HEK293 (cell line): ENCODE results near the gene GLT8D2.

Experiments
- MZF1 ChIP-seq: fragments of 450-650 bp; formaldehyde crosslinking; IDR thresholded peaks from 2 replicates; pipeline ENCODE4 v1.5.1; 2017; ENCODE audit warnings: missing biosample characterization, missing genetic modification characterization, borderline replicate concordance
- REST ChIP-seq: fragments of 450-650 bp; formaldehyde crosslinking; IDR thresholded peaks from 2 replicates; pipeline ENCODE4 v1.5.1; 2016; ENCODE audit warnings: missing biosample characterization, missing genetic modification characterization
- YY1 ChIP-seq: fragments of 450-650 bp; formaldehyde crosslinking; IDR thresholded peaks from 2 replicates; pipeline ENCODE4 v1.5.1; 2018; ENCODE audit warnings: missing biosample characterization, missing genetic modification characterization
- ZBTB10 ChIP-seq: fragments of 450-650 bp; formaldehyde crosslinking; IDR thresholded peaks from 2 replicates; pipeline ENCODE4 v1.5.1; 2016; ENCODE audit warnings: missing biosample characterization, missing genetic modification characterization
- ZBTB20 ChIP-seq: fragments of 450-650 bp; formaldehyde crosslinking; IDR thresholded peaks from 2 replicates; pipeline ENCODE4 v1.5.1; 2016; ENCODE audit warnings: missing biosample characterization, missing genetic modification characterization
- ZBTB21 ChIP-seq: fragments of 450-650 bp; formaldehyde crosslinking; IDR thresholded peaks from 2 replicates; pipeline ENCODE4 v1.5.1; 2017; ENCODE audit warnings: missing biosample characterization, missing genetic modification characterization
- ZBTB49 ChIP-seq: fragments of 450-650 bp; formaldehyde crosslinking; IDR thresholded peaks from 2 replicates; pipeline ENCODE4 v1.5.1; 2016; ENCODE audit warnings: missing biosample characterization, missing genetic modification characterization, low read depth
- ZNF133 ChIP-seq: fragments of 450-650 bp; formaldehyde crosslinking; IDR thresholded peaks from 2 replicates; pipeline ENCODE4 v1.5.1; 2016; ENCODE audit warnings: missing biosample characterization, missing genetic modification characterization
- ZNF140 ChIP-seq: fragments of 450-650 bp; formaldehyde crosslinking; IDR thresholded peaks from 2 replicates; pipeline ENCODE4 v1.5.1; 2016; ENCODE audit warnings: missing biosample characterization, missing genetic modification characterization
- ZNF174 ChIP-seq: fragments of 450-650 bp; formaldehyde crosslinking; IDR thresholded peaks from 2 replicates; pipeline ENCODE4 v1.5.0; 2017; ENCODE audit warnings: missing biosample characterization, mild to moderate bottlenecking, missing genetic modification characterization
- ZNF239 ChIP-seq: fragments of 450-650 bp; formaldehyde crosslinking; IDR thresholded peaks from 2 replicates; pipeline ENCODE4 v1.5.1; 2016; ENCODE audit warnings: missing biosample characterization, missing genetic modification characterization
- ZNF274 ChIP-seq, 2 experiments: fragments of 200-500 bp in 1 of 2; fragments of 450-650 bp in 1 of 2; sonication (Bioruptor generic) in 1 of 2; formaldehyde crosslinking in 1 of 2; IDR thresholded peaks; 2 replicates each; pipeline versions ENCODE4 v1.5.1 to v1.6.1; 2014 to 2016; ENCODE audit warnings: borderline replicate concordance in 1 of 2, inconsistent platforms in 1 of 2, low read length in 1 of 2, missing biosample characterization in 1 of 2, missing genetic modification characterization in 1 of 2
- ZNF280D ChIP-seq: fragments of 450-650 bp; formaldehyde crosslinking; IDR thresholded peaks from 2 replicates; pipeline ENCODE4 v1.5.1; 2016; ENCODE audit warnings: missing biosample characterization, missing genetic modification characterization
- ZNF292 ChIP-seq: fragments of 450-650 bp; formaldehyde crosslinking; IDR thresholded peaks from 2 replicates; pipeline ENCODE4 v1.5.1; 2016; ENCODE audit warnings: low read depth, missing biosample characterization, missing genetic modification characterization, borderline replicate concordance
- ZNF354C ChIP-seq: fragments of 450-650 bp; formaldehyde crosslinking; IDR thresholded peaks from 2 replicates; pipeline ENCODE4 v1.5.1; 2016; ENCODE audit warnings: missing biosample characterization, missing genetic modification characterization, low read depth, borderline replicate concordance
- ZNF362 ChIP-seq: fragments of 450-650 bp; formaldehyde crosslinking; IDR thresholded peaks from 2 replicates; pipeline ENCODE4 v1.5.1; 2016; ENCODE audit warnings: missing biosample characterization, missing genetic modification characterization
- ZNF391 ChIP-seq: fragments of 450-650 bp; formaldehyde crosslinking; IDR thresholded peaks from 2 replicates; pipeline ENCODE4 v1.5.1; 2016; ENCODE audit warnings: low read depth, missing biosample characterization, missing genetic modification characterization, borderline replicate concordance
- ZNF558 ChIP-seq: fragments of 450-650 bp; formaldehyde crosslinking; IDR thresholded peaks from 2 replicates; pipeline ENCODE4 v1.5.1; 2016; ENCODE audit warnings: missing biosample characterization, missing genetic modification characterization
- ZNF664 ChIP-seq: fragments of 450-650 bp; formaldehyde crosslinking; IDR thresholded peaks from 2 replicates; pipeline ENCODE4 v1.5.1; 2016; ENCODE audit warnings: missing biosample characterization, missing genetic modification characterization
- ZNF704 ChIP-seq: fragments of 450-650 bp; formaldehyde crosslinking; IDR thresholded peaks from 2 replicates; pipeline ENCODE4 v1.5.1; 2016; ENCODE audit warnings: missing biosample characterization, missing genetic modification characterization
- ZNF747 ChIP-seq: fragments of 450-650 bp; formaldehyde crosslinking; IDR thresholded peaks from 2 replicates; pipeline ENCODE4 v1.5.1; 2016; ENCODE audit warnings: missing biosample characterization, missing genetic modification characterization
- ZNF777 ChIP-seq: fragments of 450-650 bp; formaldehyde crosslinking; IDR thresholded peaks from 2 replicates; pipeline ENCODE4 v1.5.1; 2017; ENCODE audit warnings: missing biosample characterization, missing genetic modification characterization, borderline replicate concordance
- ZNF837 ChIP-seq: fragments of 450-650 bp; formaldehyde crosslinking; IDR thresholded peaks from 2 replicates; pipeline ENCODE4 v1.5.1; 2016; ENCODE audit warnings: missing biosample characterization, missing genetic modification characterization

GLT8D2 gene

GRCh38 chr12:103965590-103966504 lies 84.1 kb downstream of the GLT8D2 start, which contains the start of gene TDG (continued):
- peak; percentile 100 for TF ChIP-seq ZBTB10 (tag by site-specific recombination)
- peak; percentile 64; the same call in 1 of the 2 replicates for TF ChIP-seq YY1 (tag by site-specific recombination)
- TF ChIP-seq ZNF664 (tag by site-specific recombination), result no peak; the same call in 1 of the 2 replicates
- TF ChIP-seq ZBTB49 (tag by site-specific recombination), result no peak
- no peak for TF ChIP-seq ZNF133 (tag by site-specific recombination)
- TF ChIP-seq ZNF747, result no peak
- TF ChIP-seq MZF1 (tag by site-specific recombination), result no peak
- peak; percentile 58; the same call in 1 of the 2 replicates for TF ChIP-seq ZNF704 (tag by site-specific recombination)
- TF ChIP-seq ZNF174 (tag by site-specific recombination), result no peak
- TF ChIP-seq ZNF239 (tag by site-specific recombination), result no peak
- peak; percentile 23; the same call in 1 of the 2 replicates for TF ChIP-seq ZNF391 (tag by site-specific recombination)
- no peak for TF ChIP-seq ZNF837 (tag by site-specific recombination)
- no peak for TF ChIP-seq ZNF558 (tag by site-specific recombination)
- peak; percentile 16; the same call in 1 of the 2 replicates for TF ChIP-seq REST
- TF ChIP-seq ZNF354C (tag by site-specific recombination), result no peak
- peak; percentile 41; the same call in 1 of the 2 replicates for TF ChIP-seq ZBTB21 (tag by site-specific recombination)
- TF ChIP-seq ZNF292 (tag by site-specific recombination), result no peak
- TF ChIP-seq ZNF777 (tag by site-specific recombination), result no peak
- peak; percentile 88 for TF ChIP-seq ZBTB20 (tag by site-specific recombination)
- TF ChIP-seq ZNF140 (tag by site-specific recombination), result no peak
- TF ChIP-seq ZNF362 (tag by site-specific recombination), result 0 out of 2 replicates have a peak, but pooled peaks have one; percentile 19
- TF ChIP-seq ZNF280D (tag by site-specific recombination), result no peak
- no peak for TF ChIP-seq ZNF274 (IDR thresholded peaks at IDR 0.05; ENCODE audit: low read length)
- TF ChIP-seq ZNF274 (tag by site-specific recombination; IDR thresholded peaks at IDR 0.05; ENCODE audit: borderline replicate concordance), result no peak
